Activated T-cell treated with anti-CD3 and anti-CD28 coated beads for 24 hours (primary cell): ENCODE results near the gene KCNT1.

Experiments used
- DNase-seq: peaks from one replicate; pipeline ENCODE4 v3.0.0-alpha.2; 2020; ENCODE audit warnings: low read depth

Gene KCNT1

GRCh38 chr9:135727257-135727875 is 25.4 kb downstream of the KCNT1 start:
- no peak for DNase-seq

GRCh38 chr9:135728436-135729110 is 26.6 kb downstream of the KCNT1 start:
- DNase-seq = no peak

- DNase-seq = no peak
These were observed 27.5 kb downstream of the KCNT1 start for GRCh38 chr9:135729480-135729879.

DNA sequence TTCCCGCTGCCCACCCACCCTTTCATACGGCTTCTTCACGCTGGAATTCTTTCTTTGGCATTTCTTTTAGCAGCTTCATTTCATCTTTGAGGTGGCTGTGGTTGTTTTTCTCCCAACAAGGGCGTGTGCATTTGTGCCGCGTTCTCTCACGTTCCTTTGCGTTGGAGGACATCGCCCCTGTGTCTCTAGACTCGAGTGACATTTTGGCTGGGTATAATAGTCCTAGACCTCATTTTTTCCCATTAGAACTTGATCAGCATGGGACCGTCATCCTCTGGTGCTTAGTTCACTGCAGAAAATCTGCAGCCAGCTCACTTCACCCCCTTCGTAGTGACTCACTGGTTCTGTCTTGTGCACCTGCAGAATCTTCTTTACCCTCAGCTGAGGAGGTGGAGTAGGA is 29.5 kb downstream of the KCNT1 start:
- no peak for DNase-seq

- no peak for DNase-seq
These were observed 30.7 kb downstream of the KCNT1 start for GRCh38 chr9:135732569-135733257.

- no peak for DNase-seq
These were observed 32.7 kb downstream of the KCNT1 start for GRCh38 chr9:135734616-135735144.

DNA sequence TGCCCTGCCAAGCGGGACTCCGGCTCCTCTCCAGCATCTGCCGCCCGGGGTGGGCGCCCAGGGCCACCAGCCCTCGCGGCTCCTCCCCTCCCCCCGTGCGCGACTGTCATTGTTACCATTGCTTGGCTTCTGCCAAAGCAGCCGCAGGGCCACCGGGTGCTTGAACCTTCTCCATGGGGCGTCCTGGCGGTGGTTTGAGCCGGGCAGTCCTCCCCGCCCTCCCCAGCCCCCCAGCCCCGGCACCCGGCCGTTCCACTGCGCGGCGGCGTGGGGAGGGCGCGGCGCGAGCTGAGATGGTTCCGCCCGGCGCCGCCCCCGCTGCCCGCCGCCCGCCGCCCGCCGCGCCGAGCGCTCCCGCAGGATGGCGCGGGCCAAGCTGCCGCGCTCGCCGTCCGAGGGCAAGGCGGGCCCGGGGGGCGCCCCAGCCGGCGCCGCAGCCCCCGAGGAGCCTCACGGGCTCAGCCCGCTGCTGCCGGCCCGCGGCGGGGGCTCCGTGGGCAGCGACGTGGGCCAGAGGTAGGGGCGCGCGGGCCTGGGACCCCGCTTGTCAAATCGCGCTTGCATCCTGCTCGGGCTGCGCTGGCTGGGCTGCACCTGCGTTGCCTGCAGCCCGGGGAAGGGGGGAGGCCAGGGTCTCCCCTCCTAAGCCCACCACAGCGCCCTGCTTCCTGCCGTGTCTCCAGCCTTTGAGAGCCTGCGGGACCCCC is 34.4 kb downstream of the KCNT1 start:
- no peak for DNase-seq

- no peak for DNase-seq
These were observed 35.2 kb downstream of the KCNT1 start for GRCh38 chr9:135736979-135737839.

DNA sequence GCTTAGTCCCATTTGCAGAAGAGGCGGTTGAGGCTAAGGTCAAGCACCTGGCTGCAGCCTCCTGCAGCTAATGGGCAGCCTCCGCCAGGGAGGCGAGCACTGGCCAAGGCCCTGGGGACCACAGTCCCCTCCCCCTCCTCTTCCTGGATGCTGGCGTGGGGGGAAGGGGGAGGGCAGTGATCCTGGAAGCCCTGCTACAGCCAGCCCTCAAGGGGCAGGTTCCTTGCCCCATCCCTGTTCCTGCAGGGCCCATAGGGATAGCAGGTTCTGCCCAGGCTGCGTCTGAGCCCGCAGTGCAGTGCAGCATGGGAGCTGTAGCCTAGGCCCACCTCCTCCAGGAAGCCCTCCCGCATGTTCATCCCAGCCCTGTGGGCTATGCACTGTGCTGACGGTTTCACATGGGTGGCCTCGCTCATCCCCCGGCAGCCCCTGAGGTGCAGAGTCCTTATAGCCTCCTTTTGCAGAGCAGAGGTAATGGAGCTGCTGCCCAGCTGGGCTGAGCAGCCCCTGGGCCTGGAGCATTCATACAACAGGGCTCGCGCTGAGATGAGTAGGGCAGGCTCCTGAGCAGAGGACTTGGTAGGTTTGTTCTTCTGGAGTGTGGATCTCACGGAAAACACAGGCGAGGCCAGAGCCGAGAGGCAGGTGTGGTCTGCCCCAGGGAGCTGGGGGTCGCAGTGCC is 36.0 kb downstream of the KCNT1 start:
- no peak for DNase-seq

- no peak for DNase-seq
These were observed 37.6 kb downstream of the KCNT1 start for GRCh38 chr9:135739271-135740220.

DNA sequence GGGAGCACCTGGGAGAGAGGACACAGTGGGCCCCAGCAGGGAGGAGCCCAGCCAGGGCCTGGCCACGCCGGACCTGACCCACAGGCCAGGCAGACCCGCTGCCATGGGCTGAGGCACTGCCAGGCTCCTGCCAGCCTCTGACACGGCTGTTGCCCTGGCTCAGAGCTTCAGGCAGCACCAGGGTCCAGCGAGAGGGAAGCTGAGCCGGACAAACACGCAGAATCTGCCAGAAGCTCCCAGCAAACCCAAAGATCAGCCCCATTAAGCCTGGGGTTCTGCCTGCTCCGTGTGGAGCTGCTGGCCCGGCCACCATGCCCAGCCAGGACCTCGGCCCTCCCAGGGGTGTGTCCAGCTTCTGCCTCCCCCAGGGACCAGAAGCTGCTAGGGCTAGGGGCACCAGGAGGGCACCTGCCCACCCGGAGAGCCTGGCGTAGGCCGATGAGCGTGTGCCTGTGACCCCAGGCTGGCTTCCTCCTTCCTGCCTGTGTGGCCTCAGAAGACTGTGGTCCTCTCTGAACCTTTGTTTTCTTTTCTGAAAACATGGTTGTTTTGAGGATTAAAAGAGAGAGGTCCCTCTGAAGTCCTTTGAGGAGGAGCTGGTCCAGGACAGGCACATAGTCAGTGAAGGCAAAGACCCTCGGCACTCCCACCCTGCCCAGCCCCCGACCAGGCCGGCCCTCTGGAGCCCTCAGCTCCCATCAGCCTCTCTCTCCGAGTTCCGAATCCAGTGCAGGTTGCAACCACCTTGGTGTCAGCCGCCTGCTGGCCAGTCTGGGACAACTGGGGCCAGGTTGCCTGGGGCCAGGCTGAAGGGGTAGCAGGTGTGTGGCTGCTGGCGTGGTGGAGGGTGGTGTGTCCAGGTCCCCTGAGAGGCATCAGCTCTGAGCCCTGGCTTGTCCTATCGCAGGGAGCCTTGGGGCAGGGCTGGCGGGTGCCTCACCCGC is 39.6 kb downstream of the KCNT1 start:
- no peak for DNase-seq

DNA sequence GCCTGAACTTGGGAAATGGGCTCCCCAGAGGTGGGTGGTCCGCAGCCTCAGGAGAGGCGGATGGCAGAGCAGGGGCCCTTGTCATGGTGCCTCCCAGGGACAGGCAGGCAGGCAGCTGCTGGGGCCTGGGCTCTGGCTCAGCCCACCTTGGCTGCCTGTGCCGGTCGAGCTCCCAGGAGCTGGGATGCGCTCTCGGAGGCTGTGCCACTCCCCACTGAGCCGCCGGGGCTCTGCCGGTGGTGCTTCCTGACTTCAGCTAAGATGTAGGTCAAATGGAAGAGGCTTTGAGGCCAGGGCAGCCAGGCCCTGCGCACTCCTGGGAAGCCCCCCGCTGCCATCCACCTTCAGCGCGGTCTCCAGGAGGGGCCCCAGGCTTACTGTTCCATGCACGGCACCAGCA is 41.0 kb downstream of the KCNT1 start:
- no peak for DNase-seq

DNA sequence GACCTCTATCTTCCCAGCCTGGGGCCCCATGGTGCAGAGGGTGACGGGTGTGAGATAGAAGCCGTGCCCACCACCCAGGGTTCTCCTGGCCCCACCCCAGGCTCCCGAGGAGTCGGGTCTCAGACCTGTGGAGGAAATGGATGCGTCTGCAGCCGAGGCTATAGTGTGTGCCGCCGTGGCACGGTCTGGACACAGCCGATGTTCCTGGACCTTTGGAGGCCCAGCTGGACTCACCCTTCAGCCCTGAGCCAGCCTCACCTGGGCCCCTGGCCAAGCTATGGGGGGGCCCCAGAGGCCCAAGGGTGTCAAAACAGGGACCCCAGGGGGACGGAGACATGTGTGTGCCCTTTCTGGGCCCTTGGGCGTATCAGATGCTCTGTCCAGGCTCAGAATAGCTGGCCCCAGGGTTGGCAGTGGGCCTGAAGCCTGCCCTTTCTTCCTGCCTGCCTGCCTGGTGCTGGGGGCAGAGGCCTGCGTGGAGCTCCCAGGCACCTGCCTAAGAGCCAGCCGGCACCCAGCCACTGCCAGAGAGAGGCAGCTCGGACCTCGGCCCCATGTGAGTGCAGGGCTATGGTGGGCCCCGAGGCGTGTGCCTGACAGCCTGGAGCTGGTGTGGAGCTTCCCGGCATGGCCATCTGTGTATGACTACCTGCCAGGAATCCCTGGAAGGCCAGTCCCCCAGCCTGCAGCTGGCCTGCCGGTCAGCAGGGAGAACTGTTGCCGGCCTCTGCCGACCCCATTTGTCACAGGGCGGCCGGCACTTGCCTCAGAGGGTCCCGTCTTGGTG is 41.8 kb downstream of the KCNT1 start:
- DNase-seq = no peak

DNA sequence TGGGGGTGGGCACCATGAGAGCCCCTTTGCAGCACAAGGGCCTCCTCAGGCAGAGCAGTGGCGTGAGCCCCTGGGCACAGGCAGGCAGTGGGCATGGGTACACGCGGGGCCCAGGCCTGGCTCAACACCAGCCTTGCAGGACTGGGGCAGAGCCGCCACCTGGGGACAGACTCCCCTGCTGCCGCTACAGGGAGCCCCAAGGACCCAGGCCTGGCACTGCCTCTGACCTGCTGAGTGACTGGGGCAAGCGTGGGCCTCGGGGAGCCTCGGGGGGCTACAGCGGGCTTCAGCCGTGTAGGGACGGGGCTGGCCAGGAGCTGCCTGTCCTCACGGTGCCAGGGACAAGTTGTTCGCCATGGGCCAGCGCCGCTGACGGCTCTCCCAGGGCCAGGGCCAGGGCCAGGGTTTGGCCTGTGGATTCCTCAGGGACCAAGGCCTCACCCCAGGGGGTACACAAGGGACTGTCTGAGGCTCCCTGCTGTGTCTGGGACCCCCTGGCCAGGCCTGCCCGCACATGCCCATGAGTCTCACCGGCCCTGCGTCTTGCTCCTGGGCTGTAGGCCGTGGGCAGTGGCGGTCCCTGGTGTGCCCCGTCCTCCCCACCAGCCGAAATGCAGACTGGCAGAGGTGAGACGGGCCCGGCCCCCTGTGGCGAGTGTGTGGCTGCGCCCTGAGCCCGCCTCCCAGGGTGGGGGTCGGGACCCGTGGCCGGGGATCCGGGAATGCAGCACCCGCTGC is 42.5 kb downstream of the KCNT1 start:
- DNase-seq = no peak

DNA sequence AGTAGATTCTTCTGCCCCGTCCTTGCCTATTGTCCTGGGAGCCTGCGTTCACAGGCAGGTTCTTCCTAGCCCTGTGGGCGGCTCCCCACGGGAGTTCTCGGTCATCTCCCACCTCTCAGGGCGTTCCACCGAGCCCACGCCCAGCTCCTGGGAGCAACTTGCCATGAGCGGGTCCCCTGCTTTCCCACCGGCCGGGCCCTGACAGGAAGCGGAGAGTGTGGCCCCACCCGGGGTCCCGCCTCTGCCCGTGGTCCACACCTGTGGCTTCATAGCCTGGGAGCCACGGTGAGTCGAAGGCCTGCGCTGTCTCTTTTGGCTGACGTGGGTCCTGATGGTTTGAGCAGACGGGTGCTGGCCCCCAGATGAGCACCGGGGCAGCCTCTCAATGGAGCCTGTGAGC is 43.2 kb downstream of the KCNT1 start:
- DNase-seq = no peak

- DNase-seq = no peak
These were observed 43.8 kb downstream of the KCNT1 start for GRCh38 chr9:135745686-135746324.

DNA sequence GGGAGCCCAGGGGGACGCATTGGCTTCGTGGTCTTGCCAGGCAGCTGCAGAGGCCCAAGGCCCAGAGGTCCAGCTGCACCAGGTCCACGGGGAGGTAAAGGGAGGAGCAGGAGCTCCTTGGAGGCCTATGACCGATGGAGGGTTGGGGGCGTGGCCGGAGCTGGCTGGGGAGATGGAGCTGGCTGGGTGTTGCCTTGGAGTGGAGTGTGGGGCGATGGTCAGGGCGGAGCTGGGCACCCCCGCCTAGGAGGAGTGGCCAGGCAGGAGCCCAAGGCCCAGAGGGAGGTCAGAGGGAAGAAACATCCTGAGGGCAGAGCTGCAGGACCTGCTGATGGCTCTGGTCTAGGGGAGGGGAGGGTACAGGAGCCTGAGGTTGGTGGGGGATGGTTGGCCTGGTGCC is 44.6 kb downstream of the KCNT1 start:
- no peak for DNase-seq
